Gastroesophageal sphincter (tissue), 3 donors: ENCODE results near the gene MTCP1.

Experiments used
- CTCF ChIP-seq, 4 experiments: fragments of 200-600 bp in 2 of 4; fragments of 450-650 bp in 2 of 4; sonication (generic) in 1 of 4; IDR thresholded peaks; one replicate each; pipeline ENCODE4 v1.5.1; 2017 to 2019; ENCODE audit warnings: antibody characterized with exemption in 4 of 4, mild to moderate bottlenecking in 2 of 4, moderate library complexity in 2 of 4
- EP300 ChIP-seq: sonication (generic); formaldehyde crosslinking; IDR thresholded peaks from one replicate; pipeline ENCODE4 v1.6.1; 2017; ENCODE audit warnings: antibody characterized with exemption, mild to moderate bottlenecking
- POLR2AphosphoS5 ChIP-seq: sonication (generic); formaldehyde crosslinking; IDR thresholded peaks from one replicate; pipeline ENCODE4 v1.6.1; 2017; ENCODE audit warnings: antibody characterized with exemption

GRCh38 chrX:155061760-155062159 lies 9.2 kb downstream of the MTCP1 start:
- TF ChIP-seq POLR2AphosphoS5, result no peak
- TF ChIP-seq EP300, result no peak
- no peak for TF ChIP-seq CTCF (IDR thresholded peaks at IDR 0.05)
